GM12892 (cell line): ENCODE measurements around the gene PRPF19.

ENCODE experiments used
- POLR2A ChIP-seq: IDR thresholded peaks from 2 replicates; pipeline ENCODE4 v1.6.1; 2011; ENCODE audit warnings: low read depth, low read length, control low read depth
- POLR2AphosphoS5 ChIP-seq: IDR thresholded peaks from 2 replicates; pipeline ENCODE4 v1.6.1; 2011; ENCODE audit warnings: low read depth, low read length, control low read depth

GRCh38 chr11:60914633-60915247, 8.4 kb upstream of the PRPF19 start:
- TF ChIP-seq POLR2A (no peak), POLR2AphosphoS5 (no peak)
